Measurements from ENCODE around the gene TSPYL1. TPM values are rescaled to one million over a fixed set of nuclear protein-coding genes. Genes with fewer than 3 reads are reported as not detected.
"Not testable (repeated sequence)": the region's sequence is repeated elsewhere in the genome, so short reads cannot be mapped to it uniquely, and the experiment has no call there.

The TSPYL1 gene
- total RNA-seq, 1 donor from 2014 or later = 74.7 TPM

GRCh38 chr6:116292553-116292952, 12.8 kb upstream of the TSPYL1 start:
- DNase-seq = no peak

DNA sequence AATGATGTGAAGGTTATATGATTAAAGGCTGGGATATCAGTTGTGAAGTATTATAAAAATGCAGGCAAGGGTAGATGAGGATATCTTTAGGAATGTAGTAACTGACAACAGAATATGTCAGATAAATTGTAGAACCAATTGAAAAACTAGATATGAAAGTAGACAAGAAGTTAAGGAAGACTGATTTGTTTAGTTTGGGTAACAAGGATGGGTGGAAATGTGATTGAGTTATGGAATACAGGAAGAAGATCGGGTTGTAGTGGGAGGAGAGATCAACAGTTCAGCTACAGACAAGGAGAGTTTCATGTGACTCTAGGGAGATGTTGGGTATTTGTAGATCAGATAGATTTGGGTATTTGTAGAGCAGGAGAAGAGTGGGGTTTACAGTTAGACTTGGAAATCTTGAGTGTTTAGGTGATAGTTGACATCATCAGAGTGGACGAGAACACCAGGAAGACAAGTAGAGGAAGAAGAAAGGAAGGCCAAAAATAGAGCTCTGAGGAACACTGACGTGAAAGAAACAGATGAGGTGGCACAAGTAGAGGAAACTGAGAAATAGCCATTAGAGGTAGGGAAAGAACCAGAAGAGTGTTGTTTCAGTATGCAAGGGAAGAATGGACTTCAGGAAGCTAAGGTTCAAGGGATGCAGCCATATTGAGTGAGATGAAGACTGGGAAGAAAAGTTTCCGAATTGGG, 12.1 kb upstream of the TSPYL1 start:
- no peak for DNase-seq

- no peak for DNase-seq
Measured at GRCh38 chr6:116290799-116291198, 11.1 kb upstream of the TSPYL1 start.

- no peak for DNase-seq
Measured at GRCh38 chr6:116289876-116290275, 10.1 kb upstream of the TSPYL1 start.

- peak; percentile 72 for DNase-seq
Measured at GRCh38 chr6:116287689-116288282, 8.1 kb upstream of the TSPYL1 start.

- DNase-seq = no peak
Measured at GRCh38 chr6:116286773-116287358, 7.1 kb upstream of the TSPYL1 start.

DNA sequence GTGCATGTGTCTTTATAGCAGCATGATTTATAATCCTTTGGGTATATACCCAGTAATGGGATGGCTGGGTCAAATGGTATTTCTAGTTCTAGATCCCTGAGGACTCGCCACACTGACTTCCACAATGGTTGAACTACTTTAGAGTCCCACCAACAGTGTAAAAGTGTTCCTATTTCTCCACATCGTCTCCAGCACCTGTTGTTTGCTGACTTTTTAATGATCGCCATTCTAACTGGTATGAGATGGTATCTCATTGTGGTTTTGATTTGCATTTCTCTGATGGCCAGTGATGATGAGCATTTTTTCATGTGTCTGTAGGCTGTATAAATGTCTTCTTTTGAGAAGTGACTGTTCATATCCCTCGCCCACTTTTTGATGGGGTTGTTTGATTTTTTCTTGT, 5.3 kb upstream of the TSPYL1 start:
- DNase-seq = not testable (repeated sequence)

GRCh38 chr6:116283191-116283590, 3.5 kb upstream of the TSPYL1 start:
- DNase-seq = no peak

DNA sequence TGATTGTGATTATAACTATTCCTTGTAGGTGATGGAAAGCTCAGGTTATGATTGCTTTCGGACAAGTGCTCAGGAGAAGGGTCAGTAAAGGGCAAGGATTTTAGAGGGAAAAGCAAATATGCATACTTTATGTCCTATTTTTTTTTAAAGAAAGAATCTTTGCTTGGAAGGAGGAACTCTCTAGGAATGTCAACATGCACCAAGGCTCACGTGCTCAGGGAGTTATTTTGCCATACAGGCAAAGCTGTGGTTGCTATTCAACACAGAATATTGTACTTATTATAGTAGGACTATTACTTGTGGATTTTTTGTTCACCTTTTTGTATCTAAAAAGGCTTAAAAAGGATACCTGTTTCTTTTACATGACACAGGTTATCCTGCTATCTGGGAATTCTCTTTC, 3.0 kb upstream of the TSPYL1 start:
- DNase-seq = no peak

GRCh38 chr6:116280933-116281316, 1.2 kb upstream of the TSPYL1 start:
- DNase-seq = no peak

DNA sequence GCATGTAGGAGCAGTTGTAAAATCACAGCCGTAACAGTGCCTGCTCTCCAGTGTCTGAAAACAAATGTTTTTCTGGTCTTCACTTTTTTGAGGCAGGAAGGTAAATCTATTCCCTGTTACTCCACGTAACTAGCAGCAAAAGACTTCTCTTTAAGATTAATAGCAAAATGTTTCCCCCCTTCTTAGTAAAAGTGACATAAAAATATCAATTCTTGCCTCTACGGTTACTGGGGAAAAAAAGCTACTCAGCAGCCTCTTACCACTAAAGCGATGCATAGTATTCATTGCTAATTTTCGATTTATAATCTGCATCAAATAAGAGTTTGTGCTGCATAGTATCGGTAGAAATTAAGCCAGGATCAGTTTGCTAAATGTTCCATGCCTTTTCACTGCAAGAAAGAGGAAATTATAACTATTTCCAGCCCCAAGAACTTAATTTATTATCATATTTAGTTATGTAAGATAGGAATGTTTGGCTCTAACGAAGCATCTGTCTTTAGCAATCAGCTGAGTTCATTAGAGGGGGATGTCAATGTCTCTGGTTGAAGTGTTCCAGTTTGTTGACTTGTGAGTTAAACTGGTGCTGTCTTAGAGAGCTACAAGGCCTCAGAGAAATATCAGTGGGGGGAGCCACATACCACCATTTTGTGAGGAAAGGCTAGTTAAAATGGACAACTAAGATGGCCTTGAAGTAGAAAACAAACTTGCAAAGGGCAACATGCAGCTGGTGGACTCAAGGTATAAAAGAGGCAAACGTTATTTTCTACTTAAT, 617 bp upstream of the TSPYL1 start:
- peak; percentile 44 for DNase-seq

GRCh38 chr6:116278854-116279231, 887 bp downstream of the TSPYL1 start:
- peak; percentile 76 for DNase-seq

DNA sequence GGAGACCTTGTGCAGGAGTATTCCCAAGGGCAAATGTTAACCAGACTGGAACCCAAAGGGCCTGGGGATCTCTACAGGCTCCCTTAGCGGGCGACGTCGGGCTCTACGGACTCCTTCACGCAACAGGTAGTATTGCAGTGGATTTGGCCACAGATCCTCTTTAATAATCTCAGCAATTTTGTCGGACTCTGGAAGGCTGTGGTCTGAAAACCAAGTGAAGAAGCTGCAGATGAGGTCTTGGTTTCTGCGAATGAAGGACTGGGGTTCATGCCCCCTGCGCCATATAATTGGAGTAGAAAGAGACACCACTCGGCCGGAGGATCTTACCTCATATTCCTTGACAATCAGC, 1.3 kb downstream of the TSPYL1 start:
- DNase-seq = no peak

DNA sequence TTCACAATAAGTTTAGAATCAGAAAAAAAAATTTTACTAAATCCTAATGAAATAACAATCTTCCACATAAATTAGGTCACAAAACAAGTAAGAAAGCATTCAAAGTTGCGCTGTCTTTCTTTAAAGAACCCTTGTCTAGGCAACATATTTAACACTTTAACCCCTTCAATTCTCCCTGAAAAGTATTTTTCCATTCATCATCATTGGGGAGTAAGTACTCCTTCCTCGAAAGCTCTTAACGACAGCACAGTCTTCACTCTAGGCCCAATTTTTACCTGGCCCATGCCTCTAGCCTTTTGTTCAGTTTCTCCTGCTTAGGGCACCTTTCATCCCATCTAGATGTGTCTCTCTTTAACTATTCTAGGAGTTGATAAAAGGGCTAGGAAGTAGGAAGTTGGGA, 2.6 kb downstream of the TSPYL1 start:
- no peak for DNase-seq

DNA sequence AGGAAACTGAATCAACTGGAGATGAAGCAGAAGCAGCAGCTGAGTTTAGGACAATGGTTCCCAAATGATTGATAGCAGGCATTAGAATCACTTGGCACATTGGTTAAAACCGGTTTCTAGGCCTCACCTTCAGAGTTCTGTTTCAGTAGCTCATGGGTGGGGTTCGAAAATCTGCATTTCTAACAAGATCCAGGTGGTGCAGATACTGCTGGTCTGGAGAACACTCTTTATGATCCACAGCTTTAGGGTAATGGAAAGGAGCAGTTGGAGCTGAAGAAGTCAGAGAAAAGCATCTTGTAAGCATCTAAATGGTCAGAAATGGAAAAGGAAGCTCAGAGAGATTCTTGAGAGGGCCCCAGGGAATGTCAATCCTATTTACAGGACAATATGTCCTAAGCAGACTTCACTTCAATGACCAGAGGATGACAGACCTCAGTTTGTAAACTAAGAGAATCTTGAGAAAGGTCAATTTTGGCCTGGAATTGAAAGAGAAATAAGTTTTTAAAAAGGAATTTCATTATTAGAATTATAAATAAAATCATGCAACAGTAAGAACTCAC, 8.5 kb downstream of the TSPYL1 start:
- DNase-seq = no peak

DNA sequence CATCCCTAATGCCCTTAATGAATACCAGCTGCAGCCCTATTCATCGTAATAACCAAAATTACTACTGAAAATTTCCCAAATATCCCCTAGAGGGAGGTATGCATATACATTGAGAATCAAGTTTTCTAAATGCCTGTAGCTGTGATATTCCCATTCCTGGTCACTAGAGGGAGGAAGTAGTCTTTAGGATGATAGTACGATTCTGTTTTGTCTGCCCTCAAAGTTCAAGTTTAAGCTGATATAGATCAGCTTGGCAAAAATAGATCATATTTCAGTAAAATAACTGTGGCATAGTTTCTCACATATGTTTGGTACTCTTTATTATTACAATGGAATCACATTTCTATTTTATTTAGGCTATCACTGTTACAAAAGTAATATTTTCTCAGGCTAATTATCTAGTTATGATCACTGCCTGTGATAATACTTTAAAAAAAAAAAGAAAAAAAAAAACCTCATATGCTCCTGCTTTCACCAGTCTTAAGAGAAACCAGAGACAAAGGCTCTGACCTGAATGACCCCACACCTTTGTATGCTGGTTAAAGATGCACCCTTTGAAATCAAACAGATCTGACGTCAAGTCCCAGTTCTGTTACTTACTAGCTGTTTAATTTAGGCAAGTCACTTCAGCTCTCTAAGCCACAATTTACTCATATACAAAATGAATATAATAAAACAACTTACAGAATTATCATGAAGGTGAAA, 11.0 kb downstream of the TSPYL1 start:
- DNase-seq = peak; percentile 83

DNA sequence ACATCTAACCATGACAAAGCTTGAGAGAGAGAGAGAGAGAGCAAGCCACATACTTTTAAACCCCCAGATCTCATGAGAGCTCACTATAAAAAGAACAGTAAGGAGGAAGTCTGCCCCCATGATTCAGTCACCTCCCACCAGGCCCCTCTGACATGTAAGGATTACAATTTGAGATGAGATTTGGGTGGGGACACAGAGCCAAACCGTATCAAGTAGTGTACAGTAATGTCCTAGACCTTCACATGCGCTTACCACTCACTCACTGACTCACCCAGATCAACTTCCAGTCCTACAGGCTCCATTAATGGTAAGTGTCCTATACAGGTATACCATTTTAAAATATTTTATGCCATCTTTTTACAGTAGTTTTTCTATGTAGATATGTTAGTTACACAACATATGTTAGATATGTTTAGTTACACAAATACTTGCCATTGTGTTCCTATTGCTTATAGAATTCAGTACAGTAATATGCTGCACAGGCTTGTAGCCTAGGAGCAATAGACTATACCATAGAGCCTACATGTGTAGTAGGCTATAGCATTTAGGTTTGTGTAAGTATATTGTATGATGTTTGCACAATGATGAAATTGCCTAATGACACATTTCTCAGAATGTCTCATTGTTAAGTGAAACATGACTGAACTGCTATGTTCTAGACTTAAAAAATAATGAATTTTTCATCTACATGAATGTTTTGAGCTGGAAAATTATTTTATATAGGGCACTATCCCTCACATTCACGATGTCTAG, 11.7 kb downstream of the TSPYL1 start:
- DNase-seq = no peak

GRCh38 chr6:116266803-116267202, 12.9 kb downstream of the TSPYL1 start:
- no peak for DNase-seq

- peak; percentile 81 for DNase-seq
Measured at GRCh38 chr6:116265041-116265829, 14.5 kb downstream of the TSPYL1 start.

DNA sequence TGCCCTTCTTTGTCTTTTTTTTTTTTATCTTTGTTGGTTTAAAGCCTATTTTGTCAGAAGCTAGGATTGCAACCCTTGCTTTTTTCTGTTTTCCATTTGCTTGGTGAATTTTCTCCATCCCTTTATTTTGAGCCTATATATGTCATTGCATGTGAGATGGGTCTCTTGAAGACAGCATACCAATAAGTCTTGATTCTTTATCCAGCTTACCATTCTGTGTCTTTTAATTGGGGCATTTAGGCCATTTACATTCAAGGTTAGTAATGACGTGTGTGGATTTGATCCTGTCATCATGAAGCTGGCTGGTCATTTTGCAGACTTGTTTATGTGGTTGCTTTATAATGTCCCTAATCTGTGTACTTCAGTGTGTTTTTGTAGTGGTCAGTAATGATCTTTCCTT, 16.4 kb downstream of the TSPYL1 start:
- no peak for DNase-seq

DNA sequence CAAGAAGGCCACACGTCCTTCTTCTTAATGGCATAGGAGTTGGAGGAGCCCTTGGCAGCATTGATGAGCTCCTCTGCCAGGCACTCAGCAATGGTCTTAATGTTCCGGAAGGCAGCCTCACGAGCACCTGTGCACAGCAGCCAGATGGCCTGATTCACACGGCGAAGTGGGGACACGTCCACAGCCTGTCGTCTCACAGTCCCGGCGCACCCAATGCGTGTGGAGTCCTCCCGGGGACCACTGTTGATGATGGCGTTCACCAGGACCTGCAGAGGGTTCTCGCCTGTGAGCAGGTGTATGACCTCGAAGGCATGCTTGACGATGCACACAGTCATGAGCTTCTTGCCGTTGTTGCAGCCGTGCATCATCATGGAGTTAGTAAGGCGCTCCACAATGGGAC, 21.2 kb downstream of the TSPYL1 start:
- DNase-seq = no peak

All from tongue (tissue), 2 donors.